Kidney (tissue), 14 donors: Measurements from ENCODE around the gene ACY1. TPM values are rescaled to one million over a fixed set of nuclear protein-coding genes. Genes with fewer than 3 reads are reported as not detected.

ENCODE experiments used
- DNase-seq, 5 donors: peaks; one replicate each; pipeline ENCODE4 v3.0.0-alpha.2; 2013 to 2020
- FAIRE-seq: peaks from 2 replicates; lab custom pipeline; 2012; peaks lifted over from hg19 to GRCh38; lab: Jason Lieb, UNC
- H3K27ac ChIP-seq, 2 donors: one replicate each; pipeline ENCODE4 v1.7.0; 2013; ENCODE audit warnings: low read depth in 2 of 2, low read length in 2 of 2, inconsistent platforms in 1 of 2
- H3K27me3 ChIP-seq: one replicate; pipeline ENCODE4 v1.7.1; 2013; ENCODE audit warnings: low read length, inconsistent platforms; ENCODE audit not compliant: control insufficient read depth, insufficient read depth
- H3K36me3 ChIP-seq, 3 donors: one replicate each; pipeline versions ENCODE4 v1.7.0 to v1.7.1; 2013; ENCODE audit warnings: low read length in 3 of 3, control low read depth in 1 of 3, inconsistent platforms in 1 of 3; ENCODE audit not compliant: insufficient read depth in 3 of 3, control insufficient read depth in 2 of 3
- H3K4me1 ChIP-seq, 3 donors: one replicate each; pipeline versions ENCODE4 v1.7.0 to v1.7.1; 2013; ENCODE audit warnings: low read length in 3 of 3, inconsistent platforms in 1 of 3, low read depth in 1 of 3; ENCODE audit not compliant: control insufficient read depth in 2 of 3, insufficient read depth in 2 of 3
- H3K4me3 ChIP-seq, 3 donors: one replicate each; pipeline versions ENCODE4 v1.7.0 to v1.8.1; 2013; ENCODE audit warnings: low read length in 3 of 3, control low read depth in 1 of 3, inconsistent platforms in 1 of 3
- H3K9ac ChIP-seq, 3 donors: one replicate each; pipeline versions ENCODE4 v1.7.0 to v1.7.1; 2013; ENCODE audit warnings: low read length in 3 of 3, control low read depth in 1 of 3, inconsistent platforms in 1 of 3
- H3K9me3 ChIP-seq, 3 donors: one replicate each; pipeline versions ENCODE4 v1.7.0 to v1.7.1; 2013; ENCODE audit warnings: low read length in 3 of 3, control low read depth in 1 of 3, inconsistent platforms in 1 of 3; ENCODE audit not compliant: control insufficient read depth in 2 of 3, insufficient read depth in 1 of 3
- CTCF ChIP-seq: IDR thresholded peaks from 3 replicates; pipeline ENCODE4 v1.5.1; 2012; ENCODE audit warnings: mild to moderate bottlenecking, moderate library complexity, borderline replicate concordance; ENCODE audit not compliant: insufficient read depth; ENCODE audit errors: extremely low read depth
- intact Hi-C: fragments of 100-400 bp; cut with DNase I; formaldehyde crosslinking; loops from one replicate; pipeline ENCODE4 v1.11.1; 2022
- polyA plus RNA-seq: library from polyadenylated mRNA; stranded (reverse); fragments of 350-450 nt; fragmentation: Illumina TruSeq; extraction: RNeasy Lipid Tissue Mini Kit (QIAGEN cat#74804); gene quantifications from one replicate; pipeline ENCODE4 v1.2.3, GENCODE V29; 2014; ENCODE audit warnings: low read depth, low replicate concordance; ENCODE audit not compliant: insufficient read depth
- total RNA-seq: library from RNA; stranded (reverse); fragmentation: NEBNext Ultra II Directional; extraction: Animal tissue kit (Norgen Biotek cat#: 25700); gene quantifications from one replicate; pipeline ENCODE4 v1.2.1, GENCODE V29; 2021
- donor health status: control.
- donor health status: control.
- donor health status: control.
- donor health status: control.
- donor health status: control.
- donor health status: DM: yes; HTN: yes; CAD: no.
- donor health status: Normal renal cell carcinoma (clear cell type).

Gene ACY1
- total and polyA plus RNA-seq, 2 donors from 2014 or later: 68.1 to 856 TPM

DNA sequence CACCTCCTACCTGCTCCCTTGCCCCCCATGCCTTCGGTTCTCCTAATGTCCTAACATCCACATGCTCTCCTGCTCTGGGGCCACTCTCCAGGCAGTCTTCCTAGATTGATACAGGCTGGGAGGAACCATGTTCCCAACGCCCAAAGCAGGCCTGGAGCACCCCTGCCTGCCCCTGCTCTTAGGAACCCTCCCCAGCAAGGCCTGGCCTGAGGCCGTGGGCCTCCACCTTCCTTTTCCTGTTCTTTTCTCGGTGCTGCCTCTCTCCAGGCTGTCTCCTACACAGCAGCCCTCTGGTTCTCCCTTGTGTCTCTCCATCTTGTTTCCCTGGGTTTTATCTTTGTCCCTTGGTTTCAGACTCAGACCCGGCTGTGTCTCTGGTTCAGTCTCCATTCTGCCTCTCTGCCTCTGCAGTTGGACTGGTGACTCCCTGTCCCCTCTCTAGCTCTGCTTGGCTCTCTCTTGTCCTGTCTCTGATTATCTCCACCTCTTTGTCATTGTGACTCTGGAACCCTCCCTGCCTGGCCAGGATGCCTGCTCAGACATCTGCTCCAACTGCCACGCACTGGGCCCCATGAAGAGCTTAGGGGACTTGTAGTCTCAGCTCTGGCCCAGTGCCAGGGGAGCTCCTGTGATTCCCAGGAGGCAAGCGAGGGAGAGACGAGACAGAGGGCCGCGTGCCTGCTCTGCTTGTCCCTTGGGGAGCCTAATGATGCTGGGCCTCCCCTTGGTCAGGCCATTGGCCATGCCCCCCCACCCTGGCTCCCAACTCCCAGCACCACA is 38.3 kb downstream of the ACY1 start:
- peaks cover 0 to 45% (median 13%) of the 10 kb centered on the region in 3 donors for H3K4me1 ChIP-seq
- FAIRE-seq (no peak), DNase-seq (no peak)
- intact Hi-C loops: no loop called here
- no peak overlapping the region for H3K9ac ChIP-seq
- no peaks in the 10 kb centered on the region for H3K27me3 ChIP-seq
- TF ChIP-seq CTCF: no peak
- no peaks in the 10 kb centered on the region for H3K9me3 ChIP-seq
- no peak overlapping the region for H3K4me3 ChIP-seq
- H3K36me3 ChIP-seq: no peaks in the 10 kb centered on the region
- H3K27ac ChIP-seq: peak overlapping the region; percentile 54 to 63

- Histone ChIP-seq H3K36me3 (no peaks in the 10 kb centered on the region), H3K9ac (peak overlapping the region in 1 of 3 donors; percentile 19), H3K27ac (peak overlapping the region; percentile 51 to 54), H3K4me1 (peaks cover 0 to 40% (median 13%) of the 10 kb centered on the region in 3 donors), H3K9me3 (no peaks in the 10 kb centered on the region), H3K4me3 (no peak overlapping the region), H3K27me3 (no peaks in the 10 kb centered on the region)
- no peak for TF ChIP-seq CTCF
- FAIRE-seq: no peak
- intact Hi-C loops: no loop called here
- DNase-seq: no peak
Measured at GRCh38 chr3:52022323-52023100, 39.2 kb downstream of the ACY1 start.

DNA sequence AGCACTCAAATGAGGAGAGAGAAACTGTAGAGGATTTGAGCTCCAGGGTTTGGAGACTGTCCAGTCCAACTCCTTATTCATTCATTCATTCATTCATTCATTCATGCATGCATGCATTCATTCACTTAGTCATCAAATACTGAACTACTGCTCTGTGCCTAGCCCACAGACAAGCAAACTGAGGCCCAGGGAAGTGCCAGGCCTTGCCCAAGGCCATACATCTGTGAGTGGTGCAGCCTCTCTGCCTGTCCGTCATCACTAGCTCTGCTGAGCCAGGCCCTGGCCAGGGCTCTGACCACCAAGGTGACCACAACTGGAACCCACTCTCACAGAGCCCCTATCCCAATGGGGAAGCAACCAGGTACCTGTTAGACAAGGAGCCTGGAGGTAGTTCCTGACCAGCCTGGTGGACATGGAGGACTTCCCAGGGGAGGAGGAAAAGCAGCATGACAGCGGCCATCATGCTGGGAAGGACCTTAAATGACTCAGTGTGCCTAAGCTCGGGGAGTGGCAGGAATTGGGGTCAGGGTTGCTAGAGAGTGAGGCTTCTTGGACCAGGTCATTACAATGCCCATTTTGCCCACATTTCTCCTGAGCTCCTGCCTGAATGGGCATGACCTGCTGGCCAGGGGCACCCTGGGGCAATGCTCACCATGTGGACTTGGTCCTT is 39.9 kb downstream of the ACY1 start:
- H3K9ac ChIP-seq: peak overlapping the region in 1 of 3 donors; percentile 19
- H3K27me3 ChIP-seq: no peaks in the 10 kb centered on the region
- H3K4me1 ChIP-seq: peaks cover 0 to 37% (median 13%) of the 10 kb centered on the region in 3 donors
- H3K36me3 ChIP-seq: no peaks in the 10 kb centered on the region
- H3K27ac ChIP-seq: peak overlapping the region; percentile 18 to 51
- no peak for TF ChIP-seq CTCF
- no peaks in the 10 kb centered on the region for H3K9me3 ChIP-seq
- FAIRE-seq (no peak), DNase-seq (no peak)
- peak overlapping the region in 1 of 3 donors; percentile 13 for H3K4me3 ChIP-seq
- intact Hi-C loops: no loop called here
